ENCODE results near the gene KRTAP5-2. TPM values are rescaled to one million over a fixed set of nuclear protein-coding genes. Genes with fewer than 3 reads are reported as not detected.
"Not testable (repeated sequence)": the region's sequence is repeated elsewhere in the genome, so short reads cannot be mapped to it uniquely, and the experiment has no call there.

KRTAP5-2 gene
- total RNA-seq, 4 donors from 2014 or later, result not detected

DNA sequence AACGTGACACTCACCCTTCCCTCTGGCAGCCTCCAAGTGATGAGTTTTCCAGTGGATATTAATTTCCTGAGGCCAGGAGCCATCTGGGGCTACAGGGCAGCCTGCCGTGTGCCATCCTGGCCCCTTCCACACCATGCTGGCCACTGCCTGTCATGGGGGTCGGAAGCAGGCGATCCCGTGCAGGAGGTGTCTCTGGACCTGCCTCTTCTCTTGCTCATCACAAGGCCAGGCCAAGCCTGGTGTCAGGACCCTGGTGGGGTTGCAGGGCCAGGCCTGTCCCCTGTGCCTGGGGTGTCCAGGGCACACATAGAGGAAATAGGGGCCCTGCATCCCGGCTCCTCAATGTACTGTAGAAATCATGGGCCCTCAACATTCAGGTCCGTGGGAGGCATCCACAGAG lies 6.6 kb upstream of the KRTAP5-2 start:
- ATAC-seq (ENCODE audit: low FRiP score) (no peak), DNase-seq (ENCODE audit: low spot score) (no peak)
- TF ChIP-seq, protein P1, sequence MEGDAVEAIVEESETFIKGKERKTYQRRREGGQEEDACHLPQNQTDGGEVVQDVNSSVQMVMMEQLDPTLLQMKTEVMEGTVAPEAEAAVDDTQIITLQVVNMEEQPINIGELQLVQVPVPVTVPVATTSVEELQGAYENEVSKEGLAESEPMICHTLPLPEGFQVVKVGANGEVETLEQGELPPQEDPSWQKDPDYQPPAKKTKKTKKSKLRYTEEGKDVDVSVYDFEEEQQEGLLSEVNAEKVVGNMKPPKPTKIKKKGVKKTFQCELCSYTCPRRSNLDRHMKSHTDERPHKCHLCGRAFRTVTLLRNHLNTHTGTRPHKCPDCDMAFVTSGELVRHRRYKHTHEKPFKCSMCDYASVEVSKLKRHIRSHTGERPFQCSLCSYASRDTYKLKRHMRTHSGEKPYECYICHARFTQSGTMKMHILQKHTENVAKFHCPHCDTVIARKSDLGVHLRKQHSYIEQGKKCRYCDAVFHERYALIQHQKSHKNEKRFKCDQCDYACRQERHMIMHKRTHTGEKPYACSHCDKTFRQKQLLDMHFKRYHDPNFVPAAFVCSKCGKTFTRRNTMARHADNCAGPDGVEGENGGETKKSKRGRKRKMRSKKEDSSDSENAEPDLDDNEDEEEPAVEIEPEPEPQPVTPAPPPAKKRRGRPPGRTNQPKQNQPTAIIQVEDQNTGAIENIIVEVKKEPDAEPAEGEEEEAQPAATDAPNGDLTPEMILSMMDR (IDR thresholded peaks at IDR 0.05), result no peak

DNA sequence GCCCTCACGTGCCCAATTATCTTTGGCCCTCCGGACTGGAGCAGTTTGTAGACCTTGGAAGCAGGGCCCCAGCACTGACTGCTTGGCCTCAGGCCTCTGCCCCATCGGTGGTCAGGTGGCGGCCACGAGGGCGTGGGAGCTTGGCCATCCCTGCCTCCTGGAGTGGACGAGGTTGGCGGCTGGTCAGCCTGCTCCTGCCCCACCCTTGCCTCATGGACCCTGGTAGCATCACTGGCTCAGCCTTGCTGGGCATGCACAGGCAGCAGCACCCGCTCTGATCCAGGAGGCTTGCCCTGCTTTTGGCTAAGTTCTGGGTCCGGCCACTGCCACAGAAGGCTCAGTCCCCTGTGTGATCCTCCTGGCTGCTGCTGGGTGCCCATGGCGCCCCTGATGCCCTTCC lies 6.1 kb upstream of the KRTAP5-2 start:
- ATAC-seq (ENCODE audit: low FRiP score) (no peak), DNase-seq (ENCODE audit: low spot score) (no peak)
- TF ChIP-seq, protein P1 (IDR thresholded peaks at IDR 0.05), result no peak

DNA sequence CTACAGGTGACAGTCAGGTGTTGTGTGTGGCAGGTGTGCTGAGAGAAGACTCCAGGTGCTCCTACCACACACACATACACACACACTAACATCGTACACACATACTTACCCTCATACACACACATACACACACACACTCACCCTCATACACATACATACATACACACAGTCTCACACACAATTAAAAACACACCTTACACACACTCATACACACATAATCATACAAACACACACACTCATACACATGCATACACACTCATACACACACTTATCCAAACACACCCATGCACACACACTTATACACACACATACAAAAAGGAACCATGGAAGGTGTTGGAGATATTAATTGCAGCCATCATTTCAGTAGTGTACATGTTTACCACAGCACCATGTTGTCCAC lies 5.5 kb upstream of the KRTAP5-2 start:
- TF ChIP-seq, protein P1 (IDR thresholded peaks at IDR 0.05), result no peak
- ATAC-seq (ENCODE audit: low FRiP score) (no peak), DNase-seq (ENCODE audit: low spot score) (no peak)

DNA sequence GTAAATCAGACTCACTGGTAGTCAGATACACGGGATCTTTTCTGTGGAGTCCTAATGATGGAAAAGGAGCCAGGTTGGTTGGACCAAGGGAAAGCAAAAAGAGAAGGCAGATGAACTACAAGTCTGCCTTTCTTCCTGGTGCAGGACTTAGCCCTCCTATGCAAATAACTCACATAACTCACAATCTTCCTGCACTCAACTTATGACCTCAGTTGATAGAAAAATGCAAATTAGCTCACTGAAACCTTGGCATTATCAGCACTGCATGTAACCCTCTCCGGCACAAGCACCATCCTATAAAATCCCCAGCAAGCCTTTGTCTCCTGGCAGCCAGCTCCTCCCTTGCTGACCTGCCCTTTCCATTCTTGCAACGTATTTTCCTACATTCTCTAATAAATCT lies 3.6 kb upstream of the KRTAP5-2 start:
- ATAC-seq (ENCODE audit: low FRiP score), result not testable (repeated sequence)

DNA sequence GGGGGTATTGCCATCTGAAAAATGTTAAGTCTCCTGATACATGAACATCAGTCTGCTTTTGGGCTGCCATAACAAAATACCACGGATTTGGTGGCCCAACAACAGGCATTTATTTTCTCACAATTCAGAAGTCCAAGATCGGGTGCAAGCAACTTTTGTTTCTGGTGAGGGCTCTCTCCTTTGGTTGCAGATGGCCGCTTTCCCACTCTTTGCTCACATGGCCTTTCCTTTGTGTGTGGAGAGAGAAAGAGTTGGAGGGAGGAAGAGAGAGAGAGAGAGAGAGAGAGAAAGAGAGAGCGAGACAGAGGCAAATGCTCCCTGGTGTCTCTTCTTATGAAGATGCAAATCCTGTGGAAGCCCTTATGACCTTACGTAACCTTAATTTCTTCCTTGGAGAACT lies 2.5 kb upstream of the KRTAP5-2 start:
- TF ChIP-seq, protein P1 (IDR thresholded peaks at IDR 0.05), result no peak
- DNase-seq (ENCODE audit: low spot score), result no peak
- ATAC-seq (ENCODE audit: low FRiP score), result no peak

More for the DNA sequence above, 3.6 kb upstream of the KRTAP5-2 start:
- not testable (repeated sequence) for DNase-seq (ENCODE audit: low spot score)

DNA sequence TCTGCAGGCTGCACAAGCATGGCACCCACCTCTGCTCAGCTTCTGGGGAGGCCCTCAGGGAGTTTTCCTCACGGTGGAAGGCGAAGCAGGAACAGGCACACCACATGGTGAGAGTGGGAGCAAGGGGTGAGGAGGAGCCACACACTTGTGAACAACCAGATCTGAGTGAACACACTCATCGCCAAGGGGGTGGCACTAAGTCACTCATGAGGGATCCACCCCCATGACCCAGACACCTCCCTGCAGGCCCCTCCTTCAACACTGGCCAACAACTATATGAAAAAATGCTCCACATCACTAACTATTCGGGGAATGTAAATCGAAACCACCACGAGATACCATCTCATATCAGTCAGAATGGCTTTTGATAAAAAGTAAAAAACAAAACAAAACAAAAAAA lies 722 bp upstream of the KRTAP5-2 start:
- ATAC-seq (ENCODE audit: low FRiP score) (no peak), DNase-seq (ENCODE audit: low spot score) (no peak)
- TF ChIP-seq, protein P1 (IDR thresholded peaks at IDR 0.05), result no peak

DNA sequence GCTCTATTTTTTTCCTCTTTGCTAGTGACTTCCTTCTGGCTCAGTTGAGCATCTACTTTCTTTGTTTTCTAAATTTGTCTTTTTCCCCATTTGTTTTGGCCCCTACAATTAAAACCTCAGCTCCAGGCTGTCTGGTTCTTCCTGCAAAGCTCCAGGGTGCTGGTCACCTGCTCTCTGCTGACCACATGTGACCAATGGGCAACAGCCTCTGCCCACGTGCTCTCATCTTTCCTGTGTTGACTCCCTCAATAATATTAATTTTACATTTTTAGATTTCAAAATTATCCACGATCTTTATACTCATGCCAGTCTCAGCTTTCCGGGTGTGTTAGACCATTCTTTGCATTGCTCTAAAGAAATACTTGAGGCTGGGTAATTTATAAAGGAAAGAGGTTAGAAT lies 312 bp upstream of the KRTAP5-2 start:
- not testable (repeated sequence) for ATAC-seq (ENCODE audit: low FRiP score); DNase-seq (ENCODE audit: low spot score)

DNA sequence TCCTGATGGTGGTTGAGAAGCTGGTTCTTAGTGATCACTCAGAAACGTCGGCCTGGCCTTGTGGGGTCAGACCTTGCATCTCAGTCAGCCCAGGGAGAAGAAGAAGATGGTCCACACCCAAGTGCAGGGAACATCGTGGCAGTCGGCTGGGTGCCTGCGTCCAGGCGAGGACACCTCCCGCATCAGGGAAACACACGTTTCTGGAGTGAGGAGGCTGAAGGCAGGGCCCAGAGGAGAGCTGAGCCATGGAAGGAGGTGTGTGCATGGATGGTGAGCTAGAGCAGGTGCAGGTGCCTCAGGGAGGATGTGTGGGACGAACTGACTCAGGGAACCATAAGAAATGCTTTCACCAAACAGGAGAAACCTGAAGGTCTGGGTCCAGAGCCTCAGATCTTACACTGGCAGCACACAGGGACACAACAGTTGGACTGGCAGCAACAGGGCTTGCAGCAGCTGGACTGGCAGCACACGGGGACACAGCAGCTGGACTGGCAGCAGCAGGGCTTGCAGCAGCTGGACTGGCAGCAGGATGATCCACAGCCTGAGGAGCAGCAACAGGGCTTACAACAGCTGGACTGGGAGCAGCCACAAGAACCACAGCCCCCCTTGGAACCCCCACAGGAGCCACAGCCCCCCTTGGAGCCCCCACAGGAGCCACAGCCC lies 632 bp downstream of the KRTAP5-2 start:
- TF ChIP-seq, protein P1 (IDR thresholded peaks at IDR 0.05), result no peak
- DNase-seq (ENCODE audit: low spot score), result no peak
- no peak for ATAC-seq (ENCODE audit: low FRiP score)

DNA sequence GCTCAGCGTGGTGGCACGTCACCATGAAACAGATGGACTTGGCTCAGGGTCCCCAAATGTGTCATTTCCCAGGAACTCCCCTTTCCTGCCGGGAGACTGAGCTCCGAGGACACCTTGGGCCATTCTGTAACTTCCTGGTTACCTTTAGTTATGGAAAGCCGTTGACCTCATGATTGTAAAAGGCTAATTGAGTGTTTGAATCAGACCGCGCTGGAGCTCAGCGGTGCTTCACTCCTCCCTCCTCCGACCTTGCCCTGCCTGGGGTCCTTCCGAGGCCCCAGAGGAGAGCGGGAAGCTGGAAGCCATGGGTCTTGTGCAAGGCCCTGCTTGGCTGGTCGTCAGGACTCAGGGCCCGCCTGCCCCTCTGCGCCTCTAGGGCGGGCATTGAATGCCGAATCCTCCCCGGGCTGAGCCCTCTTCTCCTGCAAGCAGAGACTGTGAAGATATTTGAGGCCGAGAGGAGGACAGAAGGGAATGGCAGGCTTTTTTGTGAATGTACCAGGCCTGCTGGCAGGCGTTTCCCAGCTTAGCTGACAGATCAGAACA lies 1.4 kb downstream of the KRTAP5-2 start:
- ATAC-seq (ENCODE audit: low FRiP score); DNase-seq (ENCODE audit: low spot score): not testable (repeated sequence)

DNA sequence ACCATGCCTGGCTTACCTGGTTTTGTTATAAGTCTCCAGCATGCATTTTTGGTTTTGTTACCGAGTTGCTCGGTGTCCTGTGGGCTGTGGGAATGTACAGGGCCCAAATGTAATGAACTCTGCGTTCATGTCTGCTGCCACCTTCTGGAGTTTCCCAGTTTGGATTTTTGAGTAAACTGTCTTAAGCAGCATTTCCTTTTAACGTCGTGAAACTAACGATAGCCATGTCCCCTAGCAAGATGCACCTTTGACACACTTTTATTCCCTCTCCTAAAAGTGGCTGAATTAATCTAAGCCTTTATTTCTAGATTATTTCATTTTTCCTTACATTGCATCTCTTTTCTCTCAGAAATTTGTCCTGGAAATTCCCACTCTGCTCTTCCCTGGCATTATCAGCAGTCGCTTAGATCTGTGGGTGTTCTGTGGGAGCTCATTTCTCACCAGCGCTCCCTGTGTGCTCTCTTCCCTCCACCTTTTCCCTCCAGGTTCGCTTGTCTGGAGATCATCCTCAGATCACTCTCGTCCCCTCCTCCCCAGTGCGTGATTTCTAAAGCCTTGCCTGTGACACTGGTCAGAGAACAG lies 2.0 kb downstream of the KRTAP5-2 start:
- not testable (repeated sequence) for ATAC-seq (ENCODE audit: low FRiP score); DNase-seq (ENCODE audit: low spot score)
